Endodermal cell (in vitro differentiated cells): Measurements from ENCODE around the gene HELZ2. TPM values are rescaled to one million over a fixed set of nuclear protein-coding genes. Genes with fewer than 3 reads are reported as not detected.

Source experiments
- DNase-seq: peaks from one replicate; pipeline ENCODE4 v3.0.0-alpha.2; 2017
- H3K27ac ChIP-seq: 2 replicates; pipeline ENCODE4 v1.5.1; 2013; ENCODE audit warnings: mild to moderate bottlenecking, low read depth, low read length, moderate library complexity
- H3K27me3 ChIP-seq: 2 replicates; pipeline ENCODE4 v1.6.1; 2013; ENCODE audit warnings: mild to moderate bottlenecking, low read length, moderate library complexity; ENCODE audit not compliant: insufficient read depth, control insufficient read depth, poor library complexity, severe bottlenecking
- H3K36me3 ChIP-seq: 2 replicates; pipeline ENCODE4 v1.7.0; 2013; ENCODE audit warnings: mild to moderate bottlenecking, low read length, moderate library complexity; ENCODE audit not compliant: control insufficient read depth, insufficient read depth
- H3K4me1 ChIP-seq: one replicate; pipeline ENCODE4 v1.7.0; 2013; ENCODE audit warnings: low read length; ENCODE audit not compliant: control insufficient read depth, insufficient read depth
- H3K4me3 ChIP-seq: 2 replicates; pipeline ENCODE4 v1.5.1; 2013; ENCODE audit warnings: mild to moderate bottlenecking, low read length, moderate library complexity
- H3K9ac ChIP-seq: 2 replicates; pipeline ENCODE4 v1.6.1; 2013; ENCODE audit warnings: mild to moderate bottlenecking, low read length, moderate library complexity; ENCODE audit not compliant: poor library complexity, severe bottlenecking; ENCODE audit errors: extremely low read depth
- H3K9me3 ChIP-seq: 2 replicates; pipeline ENCODE4 v1.6.1; 2013; ENCODE audit warnings: mild to moderate bottlenecking, low read length, moderate library complexity; ENCODE audit not compliant: control insufficient read depth
- H3K27ac Mint-ChIP-seq: 2 replicates; pipeline ENCODE4 v1.8.0; 2020; ENCODE audit warnings: mixed read lengths
- H3K27me3 Mint-ChIP-seq: 2 replicates; pipeline ENCODE4 v1.8.0; 2021; ENCODE audit warnings: mild to moderate bottlenecking, mixed read lengths; ENCODE audit not compliant: insufficient read depth
- H3K36me3 Mint-ChIP-seq: 2 replicates; pipeline ENCODE4 v1.8.0; 2020; ENCODE audit warnings: low read depth, mixed read lengths
- H3K4me1 Mint-ChIP-seq: 2 replicates; pipeline ENCODE4 v1.8.0; 2020; ENCODE audit warnings: mixed read lengths
- H3K4me3 Mint-ChIP-seq: 2 replicates; pipeline ENCODE4 v1.8.0; 2020; ENCODE audit warnings: mild to moderate bottlenecking, moderate library complexity, mixed read lengths
- H3K9me3 Mint-ChIP-seq: 2 replicates; pipeline ENCODE4 v1.8.0; 2020; ENCODE audit warnings: mild to moderate bottlenecking, mixed read lengths
- CTCF ChIP-seq: fragments of 200-600 bp; sonication (generic); conservative IDR thresholded peaks from 2 replicates; pipeline ENCODE4 v1.5.0; 2021; ENCODE audit warnings: antibody characterized with exemption, mild to moderate bottlenecking
- WGBS, 2 experiments: methylation state at CpG; one replicate each; pipeline versions ENCODE4 v1.1.5 to v1.1.7; 2013; ENCODE audit warnings: missing lambda C conversion rate in 2 of 2, mixed read lengths in 1 of 2; ENCODE audit not compliant: insufficient coverage in 1 of 2, insufficient read length in 1 of 2; 5-methylcytosine and 5-hydroxymethylcytosine counted together
- total RNA-seq, 2 donors: library from RNA; stranded (reverse); fragmentation: NEBNext Ultra II Directional in 1 of 2; extraction: Animal tissue kit (Norgen Biotek cat#: 25700) in 1 of 2; gene quantifications; 2 replicates in 1 of 2; 3 replicates in 1 of 2; pipeline ENCODE4 v1.2.1, GENCODE V29; 2021

HELZ2 gene
- total RNA-seq, 2 donors from 2014 or later: 34.5 to 37.0 TPM

GRCh38 chr20:63562461-63563224 lies 11.4 kb downstream of the HELZ2 start:
- no peak overlapping the region for H3K27ac Mint-ChIP-seq
- H3K4me3 Mint-ChIP-seq: no peak overlapping the region
- no peaks in the 10 kb centered on the region for H3K27me3 ChIP-seq
- WGBS, 2 experiments: 95% methylated on average over 42 to 54 of the region's 54 CpGs
- no peaks in the 10 kb centered on the region for H3K4me1 ChIP-seq
- no peak for DNase-seq
- H3K4me3 ChIP-seq: no peak overlapping the region
- no peaks in the 10 kb centered on the region for H3K27me3 Mint-ChIP-seq
- no peak overlapping the region for H3K27ac ChIP-seq
- no peak overlapping the region for H3K9ac ChIP-seq
- H3K36me3 ChIP-seq: peaks cover 7% of the 10 kb centered on the region
- no peaks in the 10 kb centered on the region for H3K4me1 Mint-ChIP-seq
- H3K36me3 Mint-ChIP-seq: peaks cover 12% of the 10 kb centered on the region
- no peaks in the 10 kb centered on the region for H3K9me3 ChIP-seq
- no peak for TF ChIP-seq CTCF
- no peaks in the 10 kb centered on the region for H3K9me3 Mint-ChIP-seq

- Mint-ChIP-seq H3K4me1 (no peaks in the 10 kb centered on the region), H3K27me3 (no peaks in the 10 kb centered on the region), H3K4me3 (no peak overlapping the region), H3K9me3 (no peaks in the 10 kb centered on the region), H3K36me3 (peaks cover 12% of the 10 kb centered on the region), H3K27ac (no peak overlapping the region)
- no peaks in the 10 kb centered on the region for H3K4me1 ChIP-seq
- no peaks in the 10 kb centered on the region for H3K27me3 ChIP-seq
- no peak for TF ChIP-seq CTCF
- 86 to 91% methylated on average over 24 to 36 of the region's 36 CpGs for WGBS, 2 experiments
- no peak for DNase-seq
- no peak overlapping the region for H3K4me3 ChIP-seq
- peaks cover 7% of the 10 kb centered on the region for H3K36me3 ChIP-seq
- H3K9ac ChIP-seq: no peak overlapping the region
- H3K9me3 ChIP-seq: no peaks in the 10 kb centered on the region
- no peak overlapping the region for H3K27ac ChIP-seq
These were observed 12.2 kb downstream of the HELZ2 start for GRCh38 chr20:63561624-63562396.

DNA sequence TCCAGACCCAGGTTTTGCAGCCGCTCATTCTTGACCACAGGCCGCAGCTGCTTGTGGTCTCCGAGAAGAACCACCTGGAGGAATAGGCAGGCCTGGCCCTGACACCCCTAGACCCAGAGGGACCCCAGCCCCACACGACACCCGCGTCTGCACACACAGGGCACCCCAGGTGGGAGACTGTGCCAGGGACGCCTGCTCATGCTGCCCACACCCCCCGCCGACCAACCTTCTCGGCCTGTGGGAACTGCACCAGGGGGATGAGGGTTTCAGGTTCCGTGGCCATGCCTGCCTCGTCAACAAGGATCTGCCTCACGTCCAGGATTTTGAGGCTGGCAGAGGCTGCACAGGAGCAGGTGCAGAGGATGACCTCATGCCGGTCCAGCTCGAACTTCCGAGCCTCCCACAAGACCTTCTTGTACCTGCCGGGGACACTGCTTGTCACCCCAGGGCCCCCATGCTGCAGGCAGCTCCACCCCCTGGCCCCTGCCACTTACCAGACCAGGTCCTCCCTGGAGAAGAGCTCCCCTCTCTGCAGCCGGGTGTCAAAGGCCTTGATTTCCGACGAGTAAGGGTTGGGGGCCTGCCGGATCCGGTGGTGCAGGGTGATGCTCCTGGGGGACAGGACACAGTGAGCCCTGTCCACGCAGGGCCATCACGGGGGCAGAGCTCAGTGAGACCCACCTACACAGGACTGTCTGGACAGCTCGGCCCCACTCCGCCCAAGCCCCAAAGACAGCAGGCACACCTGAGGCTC lies 13.0 kb downstream of the HELZ2 start:
- 92 to 93% methylated on average over 16 to 26 of the region's 26 CpGs for WGBS, 2 experiments
- no peak overlapping the region for H3K27ac Mint-ChIP-seq
- H3K4me3 ChIP-seq: no peak overlapping the region

More for the DNA sequence above, 13.0 kb downstream of the HELZ2 start:
- no peak for TF ChIP-seq CTCF
- Mint-ChIP-seq H3K9me3 (no peaks in the 10 kb centered on the region), H3K4me1 (no peaks in the 10 kb centered on the region), H3K4me3 (no peak overlapping the region), H3K27me3 (no peaks in the 10 kb centered on the region), H3K36me3 (peaks cover 12% of the 10 kb centered on the region)
- no peaks in the 10 kb centered on the region for H3K27me3 ChIP-seq
- DNase-seq: no peak
- peaks cover 7% of the 10 kb centered on the region for H3K36me3 ChIP-seq
- H3K9ac ChIP-seq: no peak overlapping the region
- no peaks in the 10 kb centered on the region for H3K9me3 ChIP-seq
- H3K4me1 ChIP-seq: no peaks in the 10 kb centered on the region
- H3K27ac ChIP-seq: no peak overlapping the region
